LNCaP clone FGC (cell line): ENCODE measurements around the gene INF2.

Source experiments
- DNase-seq: peaks from one replicate; pipeline ENCODE4 v3.0.0-alpha.2; 2011; ENCODE audit warnings: low read depth
- H3K4me3 ChIP-seq: 2 replicates; pipeline ENCODE4 v1.5.1; 2011; ENCODE audit warnings: mild to moderate bottlenecking, low read depth, low read length, control low read depth
- CTCF ChIP-seq: IDR thresholded peaks from 2 replicates; pipeline ENCODE4 v1.5.1; 2012; ENCODE audit warnings: mild to moderate bottlenecking; ENCODE audit not compliant: control insufficient read depth, insufficient read depth; ENCODE audit errors: extremely low read depth

Gene INF2

DNA sequence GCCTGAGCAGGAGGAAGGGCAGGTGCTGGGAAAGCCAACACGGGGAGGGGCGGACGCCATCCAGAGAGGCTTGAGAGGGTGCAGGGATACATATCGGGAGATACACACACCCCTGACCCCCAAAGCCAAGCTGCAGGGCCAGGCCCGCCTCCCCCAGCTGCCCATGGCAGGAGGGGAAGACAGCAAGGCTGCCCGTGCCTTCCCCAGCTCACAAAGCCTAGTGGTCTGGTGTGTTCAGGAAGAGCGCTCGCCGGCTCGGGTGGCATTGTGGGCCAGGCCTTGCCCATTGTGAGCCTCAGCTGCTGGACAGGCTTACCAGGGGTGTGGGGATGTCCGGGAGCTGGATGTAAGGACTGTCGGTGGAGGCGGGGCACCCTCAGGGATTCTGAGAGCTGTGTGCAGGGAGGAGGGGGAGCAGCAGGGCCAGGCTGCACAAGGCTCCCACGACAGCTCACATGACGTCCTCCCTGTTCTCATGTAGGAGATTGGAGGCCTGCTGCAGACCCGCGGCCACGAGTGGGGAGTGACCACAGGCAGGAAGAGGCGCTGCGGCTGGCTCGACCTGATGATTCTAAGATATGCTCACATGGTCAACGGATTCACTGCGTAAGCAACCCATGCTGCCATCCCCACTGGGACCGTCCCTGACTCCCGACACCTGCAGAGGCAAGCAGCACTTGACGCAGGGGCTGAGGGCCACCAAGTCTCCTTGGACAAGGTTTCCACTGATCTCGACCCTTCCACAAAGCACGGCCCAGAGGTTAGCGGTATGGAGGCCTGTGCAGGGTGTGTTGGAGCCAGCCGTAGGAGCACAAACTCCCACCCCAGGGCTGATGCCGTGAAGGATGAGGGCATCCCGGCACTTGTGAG, 53.4 kb downstream of the INF2 start:
- no peak overlapping the region for H3K4me3 ChIP-seq
- no peak for DNase-seq
- TF ChIP-seq CTCF = no peak

DNA sequence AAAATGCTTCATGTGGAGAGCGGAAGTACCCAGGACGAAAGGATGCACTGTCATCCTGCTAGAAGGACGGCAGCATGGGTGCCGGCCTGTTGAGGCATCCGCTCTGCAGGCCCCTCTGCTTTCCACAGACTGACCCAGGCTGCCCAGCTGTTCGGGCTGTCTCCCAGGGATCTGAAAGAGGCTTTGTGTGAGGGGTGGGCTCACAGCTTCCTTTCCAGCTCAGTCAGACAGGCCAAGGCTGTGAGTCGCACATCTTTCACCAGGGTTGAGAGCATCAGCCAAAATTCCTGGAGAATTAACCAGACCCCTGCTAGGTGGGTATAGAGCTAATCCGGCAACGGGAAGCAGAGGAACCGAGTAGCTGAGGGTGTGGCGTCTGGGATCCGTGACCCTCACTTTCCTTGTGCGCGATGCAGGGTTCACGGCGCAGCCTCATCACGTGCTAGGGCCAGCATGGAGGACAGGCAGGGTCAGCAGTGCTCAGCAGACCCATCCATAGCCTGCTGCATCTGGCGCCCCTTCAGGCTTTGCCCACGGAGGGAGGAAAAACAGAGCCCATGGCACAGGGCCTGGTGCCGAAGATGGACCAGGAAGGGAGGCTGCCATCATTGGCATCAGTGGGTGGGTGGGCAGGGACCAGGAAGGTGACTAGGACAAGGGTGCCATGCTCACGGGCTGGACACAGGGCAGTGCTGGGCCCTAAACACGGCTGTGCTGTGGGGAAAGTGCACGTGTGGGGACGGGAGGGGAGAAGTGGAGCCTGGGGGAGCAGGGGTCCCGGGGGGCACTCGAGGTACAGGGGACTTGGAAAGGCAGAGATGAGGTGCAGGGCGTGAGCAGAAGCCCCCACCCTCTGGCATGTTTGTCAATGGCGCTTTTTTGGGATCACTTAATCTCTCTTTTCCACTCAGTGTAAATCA, 54.3 kb downstream of the INF2 start:
- no peak for DNase-seq
- no peak overlapping the region for H3K4me3 ChIP-seq
- TF ChIP-seq CTCF = no peak

DNA sequence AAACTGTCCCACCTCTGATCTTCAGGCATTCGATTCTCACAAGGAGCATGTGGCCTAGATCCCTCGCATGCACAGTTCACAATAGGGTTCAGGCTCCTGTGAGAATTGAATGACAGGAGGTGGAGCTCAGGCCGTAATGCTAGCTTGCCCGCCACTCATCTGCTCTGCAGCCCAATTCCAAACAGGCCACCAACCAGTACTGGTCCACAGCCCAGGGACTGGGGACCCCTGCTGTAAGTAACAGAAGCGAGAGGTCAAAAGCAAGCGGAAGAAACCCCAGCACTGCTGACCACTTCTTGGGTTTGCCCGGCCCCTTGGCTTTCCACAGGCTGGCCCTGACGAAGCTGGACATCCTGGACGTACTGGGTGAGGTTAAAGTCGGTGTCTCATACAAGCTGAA, 55.1 kb downstream of the INF2 start:
- TF ChIP-seq CTCF = no peak
- no peak for DNase-seq

DNA sequence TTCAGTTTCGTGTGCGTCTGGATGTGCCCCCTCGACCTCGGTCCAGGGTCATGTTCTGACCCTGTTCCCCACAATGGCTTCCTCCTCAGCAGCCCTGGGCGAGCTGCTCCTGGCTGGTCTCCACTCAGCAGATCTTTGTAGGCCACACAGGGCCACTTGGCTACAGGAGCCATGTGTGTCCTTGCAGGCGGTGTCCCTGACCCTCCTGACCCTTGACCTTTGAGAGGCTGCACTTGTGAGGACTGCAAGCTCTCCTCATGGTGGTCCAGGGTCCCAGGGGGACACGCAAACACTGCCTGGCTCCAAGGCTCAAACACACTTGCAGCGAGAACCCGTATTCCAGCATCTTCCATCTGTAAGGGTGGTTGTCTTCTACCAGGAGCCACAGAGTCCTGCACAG, 56.0 kb downstream of the INF2 start:
- DNase-seq = no peak
- no peak for TF ChIP-seq CTCF
- no peak overlapping the region for H3K4me3 ChIP-seq

More for the DNA sequence above, 55.1 kb downstream of the INF2 start:
- no peak overlapping the region for H3K4me3 ChIP-seq

DNA sequence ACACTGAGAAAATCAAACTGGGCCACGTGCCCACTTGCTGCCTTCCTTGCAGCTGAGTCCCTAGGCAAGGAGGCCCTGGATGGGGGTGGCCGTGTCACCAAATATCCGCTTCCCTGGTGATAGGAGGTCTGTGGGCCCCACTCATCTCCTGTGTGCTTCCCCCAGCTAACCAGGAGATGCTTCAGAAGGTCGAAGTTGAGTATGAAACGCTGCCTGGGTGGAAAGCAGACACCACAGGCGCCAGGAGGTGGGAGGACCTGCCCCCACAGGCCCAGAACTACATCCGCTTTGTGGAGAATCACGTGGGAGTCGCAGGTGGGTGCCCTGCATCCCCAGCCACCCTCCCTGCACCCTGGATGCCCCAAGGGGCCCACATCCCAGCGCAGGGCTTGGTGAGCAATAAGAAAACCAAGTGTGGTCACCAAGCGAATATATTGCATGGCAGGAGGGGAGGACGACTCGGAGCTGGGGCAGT, 56.7 kb downstream of the INF2 start:
- no peak for TF ChIP-seq CTCF
- DNase-seq = no peak
- H3K4me3 ChIP-seq = no peak overlapping the region

DNA sequence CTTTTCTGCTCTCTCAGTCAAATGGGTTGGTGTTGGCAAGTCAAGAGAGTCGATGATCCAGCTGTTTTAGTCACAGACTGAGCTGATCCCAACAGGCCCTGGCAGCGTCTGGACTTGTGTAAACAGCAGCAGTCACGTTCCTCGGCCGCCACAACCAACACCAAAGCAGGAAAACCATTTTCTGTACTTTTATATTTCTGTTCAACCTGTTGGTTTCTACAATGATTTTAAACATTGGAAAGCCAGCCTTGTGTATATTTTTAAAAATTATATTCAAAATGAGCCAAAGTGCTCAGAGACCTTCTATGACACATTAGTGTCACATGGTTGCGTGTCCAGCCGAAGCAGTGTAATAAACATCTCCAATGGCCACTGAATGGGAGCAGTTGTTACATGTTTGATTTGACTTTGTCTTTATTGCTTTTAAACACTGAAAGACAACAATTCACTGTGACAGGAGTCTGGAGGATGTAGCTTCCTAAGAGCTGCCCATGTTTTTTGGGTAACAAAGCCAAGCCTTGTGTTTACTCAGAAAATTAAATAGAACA, 57.6 kb downstream of the INF2 start:
- TF ChIP-seq CTCF = no peak
- peak; percentile 75 for DNase-seq
- peak overlapping the region; percentile 2; the same call in 1 of the 2 replicates for H3K4me3 ChIP-seq
